IPS-18c (cell line): ENCODE measurements around the gene CRTC3.
"Not testable (repeated sequence)": the region's sequence is repeated elsewhere in the genome, so short reads cannot be mapped to it uniquely, and the experiment has no call there.

Source experiments
- H3K4me3 ChIP-seq: 2 replicates; pipeline ENCODE4 v1.7.0; 2013; ENCODE audit warnings: low read depth, mild to moderate bottlenecking, low read length, moderate library complexity; ENCODE audit not compliant: insufficient read depth
- H3K9me3 ChIP-seq: one replicate; pipeline ENCODE4 v1.6.1; 2013; ENCODE audit warnings: mild to moderate bottlenecking, low read length, moderate library complexity; ENCODE audit not compliant: control insufficient read depth, insufficient read depth

CRTC3 gene

GRCh38 chr15:90646662-90647305 lies 117.1 kb downstream of the CRTC3 start:
- Histone ChIP-seq H3K4me3 (no peak overlapping the region), H3K9me3 (no peaks in the 10 kb centered on the region)

- Histone ChIP-seq H3K9me3 (no peaks in the 10 kb centered on the region), H3K4me3 (no peak overlapping the region)
Observed at GRCh38 chr15:90647326-90647725, 117.6 kb downstream of the CRTC3 start.

- no peaks in the 10 kb centered on the region for H3K9me3 ChIP-seq
- no peak overlapping the region for H3K4me3 ChIP-seq
Observed at GRCh38 chr15:90648137-90649070, 118.7 kb downstream of the CRTC3 start.

- no peak overlapping the region for H3K4me3 ChIP-seq
Observed at GRCh38 chr15:90650117-90650955, 120.6 kb downstream of the CRTC3 start.

GRCh38 chr15:90650956-90651689 lies 121.4 kb downstream of the CRTC3 start:
- Histone ChIP-seq H3K9me3 (peaks cover 1% of the 10 kb centered on the region), H3K4me3 (no peak overlapping the region)

More at GRCh38 chr15:90650117-90650955, 120.6 kb downstream of the CRTC3 start:
- H3K9me3 ChIP-seq: no peaks in the 10 kb centered on the region

GRCh38 chr15:90654233-90655136 lies 124.8 kb downstream of the CRTC3 start:
- Histone ChIP-seq H3K4me3 (no peak overlapping the region), H3K9me3 (peaks cover 3% of the 10 kb centered on the region)

- H3K4me3 ChIP-seq, H3K9me3 ChIP-seq: not testable (repeated sequence)
Observed at GRCh38 chr15:90657520-90658172, 127.9 kb downstream of the CRTC3 start.

GRCh38 chr15:90659481-90659880 lies 129.8 kb downstream of the CRTC3 start:
- H3K9me3 ChIP-seq: peaks cover 3% of the 10 kb centered on the region
- H3K4me3 ChIP-seq: no peak overlapping the region

- H3K4me3 ChIP-seq: no peak overlapping the region
- peaks cover 3% of the 10 kb centered on the region for H3K9me3 ChIP-seq
Observed at GRCh38 chr15:90660195-90660998, 130.7 kb downstream of the CRTC3 start.

- not testable (repeated sequence) for H3K4me3 ChIP-seq
Observed at GRCh38 chr15:90660999-90661330, 131.2 kb downstream of the CRTC3 start.

GRCh38 chr15:90664081-90664461 lies 134.3 kb downstream of the CRTC3 start:
- H3K4me3 ChIP-seq, H3K9me3 ChIP-seq: not testable (repeated sequence)

More at GRCh38 chr15:90660999-90661330, 131.2 kb downstream of the CRTC3 start:
- H3K9me3 ChIP-seq: not testable (repeated sequence)

- Histone ChIP-seq H3K4me3 (no peak overlapping the region; the same call in 1 of the 2 replicates), H3K9me3 (no peaks in the 10 kb centered on the region)
Observed at GRCh38 chr15:90664650-90665287, 135.0 kb downstream of the CRTC3 start.

GRCh38 chr15:90665288-90666134 lies 135.8 kb downstream of the CRTC3 start:
- no peak overlapping the region; the same call in 1 of the 2 replicates for H3K4me3 ChIP-seq
- no peaks in the 10 kb centered on the region for H3K9me3 ChIP-seq
